OCI-LY1 (cell line): ENCODE measurements around the gene USO1.

Experiments used
- H2AFZ ChIP-seq: fragments of 200-600 bp; sonication (generic), shearing (Covaris generic); 2 replicates; pipeline ENCODE4 v1.6.0; 2014; ENCODE audit warnings: antibody characterized with exemption, mild to moderate bottlenecking, low read length
- H3F3A ChIP-seq: fragments of 200-600 bp; sonication (generic), shearing (Covaris generic); 2 replicates; pipeline ENCODE4 v1.6.0; 2014; ENCODE audit warnings: mild to moderate bottlenecking, antibody characterized with exemption, low read length, moderate library complexity; ENCODE audit not compliant: insufficient read depth
- H3K27ac ChIP-seq: fragments of 200-600 bp; sonication (generic); 2 replicates; pipeline ENCODE4 v1.5.1; 2014; ENCODE audit warnings: low read length, mixed run types, mild to moderate bottlenecking, low read depth; ENCODE audit not compliant: poor library complexity, severe bottlenecking
- H3K27me3 ChIP-seq: fragments of 200-600 bp; sonication (generic); 2 replicates; pipeline ENCODE4 v1.6.0; 2014; ENCODE audit warnings: antibody characterized with exemption, mild to moderate bottlenecking, low read length, moderate library complexity; ENCODE audit not compliant: insufficient read depth
- H3K36me3 ChIP-seq: fragments of 200-600 bp; sonication (generic); 2 replicates; pipeline ENCODE4 v1.6.1; 2014; ENCODE audit warnings: mild to moderate bottlenecking, antibody characterized with exemption, low read length, moderate library complexity, mixed read lengths; ENCODE audit not compliant: insufficient read depth
- H3K4me1 ChIP-seq: fragments of 200-600 bp; sonication (generic); 2 replicates; pipeline ENCODE4 v1.5.1; 2014; ENCODE audit warnings: mild to moderate bottlenecking, low read length, moderate library complexity; ENCODE audit not compliant: insufficient read depth, severe bottlenecking
- H3K4me2 ChIP-seq: fragments of 200-600 bp; sonication (generic), shearing (Covaris generic); 2 replicates; pipeline ENCODE4 v1.6.1; 2014; ENCODE audit warnings: low read length
- H3K4me3 ChIP-seq: fragments of 200-600 bp; sonication (generic); 2 replicates; pipeline ENCODE4 v1.5.1; 2014; ENCODE audit warnings: low read length, low read depth, mild to moderate bottlenecking, mixed read lengths; ENCODE audit not compliant: poor library complexity, severe bottlenecking
- H3K79me2 ChIP-seq: fragments of 200-600 bp; shearing (Covaris generic); 2 replicates; pipeline ENCODE4 v1.6.1; 2016; ENCODE audit warnings: mixed run types, low read length, mixed read lengths; ENCODE audit not compliant: insufficient read depth
- H3K9ac ChIP-seq: fragments of 200-600 bp; sonication (generic), shearing (Covaris generic); 2 replicates; pipeline ENCODE4 v1.6.1; 2014; ENCODE audit warnings: mild to moderate bottlenecking, low read length, mixed read lengths
- H3K9me2 ChIP-seq: fragments of 200-600 bp; sonication (generic), shearing (Covaris generic); 2 replicates; pipeline ENCODE4 v1.6.1; 2014; ENCODE audit warnings: low read depth, mild to moderate bottlenecking, low read length, mixed read lengths
- H3K9me3 ChIP-seq: fragments of 200-600 bp; shearing (Covaris generic); 2 replicates; pipeline ENCODE4 v1.6.1; 2014; ENCODE audit warnings: low read length, mixed read lengths
- H4K20me1 ChIP-seq: fragments of 200-600 bp; sonication (generic), shearing (Covaris generic); 2 replicates; pipeline ENCODE4 v1.6.0; 2016; ENCODE audit warnings: mild to moderate bottlenecking, low read length; ENCODE audit not compliant: insufficient read depth
- EZH2 ChIP-seq: fragments of 200-600 bp; sonication (generic), shearing (Covaris generic); IDR thresholded peaks from 2 replicates; pipeline ENCODE4 v1.8.0; 2017; ENCODE audit warnings: borderline replicate concordance, mixed run types, mild to moderate bottlenecking, antibody characterized with exemption, low read length, moderate library complexity, mixed read lengths
- TF ChIP-seq, protein P1 (sequence below): fragments of 200-600 bp; sonication (generic), shearing (Covaris generic); IDR thresholded peaks from 2 replicates; pipeline ENCODE4 v1.5.1; 2017; ENCODE audit warnings: mild to moderate bottlenecking, antibody characterized with exemption, low read length, moderate library complexity, mixed read lengths

Gene USO1

DNA sequence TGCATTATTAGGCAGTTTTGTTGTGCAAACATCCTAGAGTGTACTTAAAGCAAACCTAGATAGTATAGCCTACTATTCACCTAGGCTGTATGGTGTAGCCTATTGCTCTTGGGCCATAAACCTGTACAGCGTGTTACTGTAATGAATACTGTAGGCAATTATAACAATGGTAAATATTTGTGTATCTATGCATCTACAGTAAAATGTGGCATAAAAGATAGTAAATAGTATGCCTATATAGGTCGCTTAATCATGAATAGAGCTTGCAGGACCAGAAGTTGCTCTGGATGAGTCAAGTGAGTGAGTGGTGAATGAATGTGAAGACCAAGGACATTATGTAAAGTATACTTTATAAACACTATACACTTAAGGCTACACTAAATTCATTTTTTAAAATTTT lies 16.6 kb downstream of the USO1 start:
- Histone ChIP-seq H3K9me3 (no peaks in the 10 kb centered on the region), H3K79me2 (0 out of 2 replicates have a peak, but pooled peaks cover under 1% of the 10 kb centered on the region)

DNA sequence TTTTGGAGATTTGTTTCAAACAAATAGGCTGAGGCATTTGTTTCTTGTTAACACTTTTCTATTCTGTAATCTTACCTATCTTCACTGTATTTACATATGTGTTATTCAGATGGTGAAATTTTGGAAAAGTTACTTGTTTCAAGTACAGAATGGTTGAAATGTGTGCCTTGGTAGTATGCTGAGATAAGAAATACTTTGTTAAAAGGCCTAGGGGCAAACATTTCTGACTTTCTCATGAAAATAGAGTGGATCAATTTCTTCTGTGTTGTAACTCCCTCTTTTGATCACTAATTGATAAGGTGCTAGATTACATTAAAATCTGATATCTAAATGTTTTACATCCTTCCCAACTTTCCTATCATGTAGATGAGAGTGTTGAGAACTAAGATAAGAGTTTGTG lies 18.1 kb downstream of the USO1 start:
- Histone ChIP-seq H3K4me3 (no peak overlapping the region), H3K79me2 (no peaks in the 10 kb centered on the region), H2AFZ (no peak overlapping the region), H3K4me2 (no peak overlapping the region), H3K9me2 (no peaks in the 10 kb centered on the region), H3K36me3 (no peaks in the 10 kb centered on the region; the same call in 1 of the 2 replicates), H3K27ac (no peak overlapping the region), H3K27me3 (no peaks in the 10 kb centered on the region), H3K4me1 (peaks cover 8% of the 10 kb centered on the region), H3F3A (no peaks in the 10 kb centered on the region; the same call in 1 of the 2 replicates), H3K9ac (no peak overlapping the region), H4K20me1 (no peaks in the 10 kb centered on the region), H3K9me3 (no peaks in the 10 kb centered on the region)
- TF ChIP-seq EZH2 = no peak
- TF ChIP-seq, protein P1, sequence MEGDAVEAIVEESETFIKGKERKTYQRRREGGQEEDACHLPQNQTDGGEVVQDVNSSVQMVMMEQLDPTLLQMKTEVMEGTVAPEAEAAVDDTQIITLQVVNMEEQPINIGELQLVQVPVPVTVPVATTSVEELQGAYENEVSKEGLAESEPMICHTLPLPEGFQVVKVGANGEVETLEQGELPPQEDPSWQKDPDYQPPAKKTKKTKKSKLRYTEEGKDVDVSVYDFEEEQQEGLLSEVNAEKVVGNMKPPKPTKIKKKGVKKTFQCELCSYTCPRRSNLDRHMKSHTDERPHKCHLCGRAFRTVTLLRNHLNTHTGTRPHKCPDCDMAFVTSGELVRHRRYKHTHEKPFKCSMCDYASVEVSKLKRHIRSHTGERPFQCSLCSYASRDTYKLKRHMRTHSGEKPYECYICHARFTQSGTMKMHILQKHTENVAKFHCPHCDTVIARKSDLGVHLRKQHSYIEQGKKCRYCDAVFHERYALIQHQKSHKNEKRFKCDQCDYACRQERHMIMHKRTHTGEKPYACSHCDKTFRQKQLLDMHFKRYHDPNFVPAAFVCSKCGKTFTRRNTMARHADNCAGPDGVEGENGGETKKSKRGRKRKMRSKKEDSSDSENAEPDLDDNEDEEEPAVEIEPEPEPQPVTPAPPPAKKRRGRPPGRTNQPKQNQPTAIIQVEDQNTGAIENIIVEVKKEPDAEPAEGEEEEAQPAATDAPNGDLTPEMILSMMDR = no peak

More for the DNA sequence above, 16.6 kb downstream of the USO1 start:
- Histone ChIP-seq H3F3A (no peaks in the 10 kb centered on the region; the same call in 1 of the 2 replicates), H3K36me3 (no peaks in the 10 kb centered on the region; the same call in 1 of the 2 replicates), H3K4me1 (peaks cover 8% of the 10 kb centered on the region), H3K4me2 (no peak overlapping the region), H3K9me2 (no peaks in the 10 kb centered on the region), H3K9ac (no peak overlapping the region), H4K20me1 (no peaks in the 10 kb centered on the region), H3K27ac (no peak overlapping the region), H3K27me3 (no peaks in the 10 kb centered on the region), H2AFZ (no peak overlapping the region), H3K4me3 (no peak overlapping the region)
- TF ChIP-seq EZH2 = no peak
- TF ChIP-seq, protein P1 = no peak

DNA sequence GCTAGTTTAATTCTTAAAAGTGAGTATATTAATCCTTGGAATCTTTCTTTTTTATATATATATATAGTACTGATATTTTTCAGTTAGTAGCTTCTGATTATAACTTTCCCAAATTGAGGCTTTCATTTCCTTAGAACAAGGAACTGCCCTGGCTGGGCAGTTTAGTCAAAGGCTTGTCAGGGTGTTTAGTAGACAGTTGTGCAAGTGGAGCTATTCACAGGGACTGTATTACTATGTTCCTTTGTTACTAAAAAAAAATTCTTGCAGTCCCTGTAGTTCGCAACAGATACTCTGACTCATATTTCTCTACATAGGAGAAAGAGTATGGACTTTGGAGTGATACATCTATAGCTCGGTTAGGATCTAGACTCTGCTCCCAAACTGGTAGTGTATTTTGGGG lies 20.8 kb downstream of the USO1 start:
- Histone ChIP-seq H2AFZ (no peak overlapping the region), H3K9me3 (no peaks in the 10 kb centered on the region), H3K36me3 (no peaks in the 10 kb centered on the region), H3K4me2 (no peak overlapping the region), H4K20me1 (no peaks in the 10 kb centered on the region), H3K4me1 (no peaks in the 10 kb centered on the region), H3K4me3 (no peak overlapping the region), H3K27ac (no peak overlapping the region), H3K9me2 (no peaks in the 10 kb centered on the region), H3K27me3 (no peaks in the 10 kb centered on the region), H3F3A (no peaks in the 10 kb centered on the region), H3K79me2 (no peaks in the 10 kb centered on the region), H3K9ac (no peak overlapping the region)
- no peak for TF ChIP-seq EZH2
- TF ChIP-seq, protein P1 = no peak
